ENCODE data around the gene LRRC71.

DNA sequence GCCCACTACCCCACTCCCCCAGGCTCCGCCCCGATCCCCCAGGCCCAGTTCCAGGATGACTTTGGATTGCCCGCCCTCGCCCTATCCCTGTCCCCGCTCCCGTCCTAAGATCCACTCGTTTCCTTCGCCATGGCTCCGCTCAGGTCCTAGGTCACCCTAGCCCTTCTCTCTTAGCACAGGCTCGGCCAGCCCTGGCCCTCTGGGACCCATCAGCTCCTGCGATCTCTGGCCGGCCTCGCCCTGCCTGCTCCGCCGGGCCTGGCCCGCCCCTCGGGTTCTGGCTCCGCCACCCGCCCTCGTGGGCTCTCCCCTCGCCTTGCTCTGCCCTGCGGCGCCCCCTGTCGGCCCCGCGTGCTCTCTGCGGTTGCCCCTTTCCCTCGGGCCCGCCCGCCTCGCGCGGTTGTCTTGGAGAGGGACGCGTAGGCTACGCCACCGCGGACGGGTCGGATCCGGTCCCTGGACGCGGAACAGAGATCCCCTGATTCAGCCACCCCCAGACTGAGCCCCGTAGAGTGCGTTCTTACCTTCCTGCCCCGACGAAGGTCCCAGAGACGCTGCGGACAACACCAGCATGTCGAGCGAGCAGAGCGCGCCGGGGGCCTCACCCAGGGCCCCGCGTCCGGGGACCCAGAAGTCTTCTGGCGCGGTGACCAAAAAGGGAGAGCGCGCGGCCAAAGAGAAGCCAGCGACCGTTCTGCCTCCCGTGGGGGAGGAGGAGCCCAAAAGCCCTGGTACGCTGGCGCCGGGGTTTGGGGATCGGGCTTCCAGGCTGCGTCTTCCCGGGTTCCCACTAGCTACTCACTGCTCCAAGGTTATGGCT is at the start of gene LRRC71:
- no peak for TF ChIP-seq ZNF175 (tag by site-specific recombination; IDR thresholded peaks at IDR 0.05)
- no peak for TF ChIP-seq ZNF138 (tag by site-specific recombination; IDR thresholded peaks at IDR 0.05; ENCODE audit: borderline replicate concordance)
- TF ChIP-seq, protein P1, sequence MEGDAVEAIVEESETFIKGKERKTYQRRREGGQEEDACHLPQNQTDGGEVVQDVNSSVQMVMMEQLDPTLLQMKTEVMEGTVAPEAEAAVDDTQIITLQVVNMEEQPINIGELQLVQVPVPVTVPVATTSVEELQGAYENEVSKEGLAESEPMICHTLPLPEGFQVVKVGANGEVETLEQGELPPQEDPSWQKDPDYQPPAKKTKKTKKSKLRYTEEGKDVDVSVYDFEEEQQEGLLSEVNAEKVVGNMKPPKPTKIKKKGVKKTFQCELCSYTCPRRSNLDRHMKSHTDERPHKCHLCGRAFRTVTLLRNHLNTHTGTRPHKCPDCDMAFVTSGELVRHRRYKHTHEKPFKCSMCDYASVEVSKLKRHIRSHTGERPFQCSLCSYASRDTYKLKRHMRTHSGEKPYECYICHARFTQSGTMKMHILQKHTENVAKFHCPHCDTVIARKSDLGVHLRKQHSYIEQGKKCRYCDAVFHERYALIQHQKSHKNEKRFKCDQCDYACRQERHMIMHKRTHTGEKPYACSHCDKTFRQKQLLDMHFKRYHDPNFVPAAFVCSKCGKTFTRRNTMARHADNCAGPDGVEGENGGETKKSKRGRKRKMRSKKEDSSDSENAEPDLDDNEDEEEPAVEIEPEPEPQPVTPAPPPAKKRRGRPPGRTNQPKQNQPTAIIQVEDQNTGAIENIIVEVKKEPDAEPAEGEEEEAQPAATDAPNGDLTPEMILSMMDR (tag by site-specific recombination; IDR thresholded peaks at IDR 0.05), result peak; percentile 88
- no peak for TF ChIP-seq ZXDB (tag by site-specific recombination; IDR thresholded peaks at IDR 0.05)
- no peak for TF ChIP-seq SALL2 (tag by site-specific recombination; IDR thresholded peaks at IDR 0.05; ENCODE audit: borderline replicate concordance)
- TF ChIP-seq ZIC2 (tag by site-specific recombination; IDR thresholded peaks at IDR 0.05), result no peak; the same call in 1 of the 2 replicates
- TF ChIP-seq GFI1B (tag by site-specific recombination; IDR thresholded peaks at IDR 0.05), result no peak
- TF ChIP-seq ZNF510 (tag by site-specific recombination; IDR thresholded peaks at IDR 0.05; ENCODE audit: insufficient replicate concordance), result no peak
